Neuronal stem cell (in vitro differentiated cells): Measurements from ENCODE around the gene DAP3.
"Not testable (repeated sequence)": the region's sequence is repeated elsewhere in the genome, so short reads cannot be mapped to it uniquely, and the experiment has no call there.

Source experiments
- DNase-seq: peaks from one replicate; pipeline ENCODE4 v3.0.0-alpha.2; 2013; ENCODE audit warnings: low spot score
- H2AFZ ChIP-seq: one replicate; pipeline ENCODE4 v1.6.1; 2013; ENCODE audit warnings: mild to moderate bottlenecking, low read length, inconsistent platforms
- H2AK5ac ChIP-seq: 2 replicates; pipeline ENCODE4 v1.6.1; 2013; ENCODE audit warnings: low read depth, mild to moderate bottlenecking, inconsistent platforms, low read length, moderate library complexity, mixed read lengths
- H2BK120ac ChIP-seq: 2 replicates; pipeline ENCODE4 v1.6.1; 2013; ENCODE audit warnings: low read depth, mild to moderate bottlenecking, inconsistent platforms, low read length, moderate library complexity, mixed read lengths
- H2BK12ac ChIP-seq: one replicate; pipeline ENCODE4 v1.6.1; 2013; ENCODE audit warnings: low read length, inconsistent platforms
- H2BK15ac ChIP-seq: 2 replicates; pipeline ENCODE4 v1.6.1; 2013; ENCODE audit warnings: mild to moderate bottlenecking, low read length, inconsistent platforms, mixed read lengths
- H2BK5ac ChIP-seq: one replicate; pipeline ENCODE4 v1.6.1; 2013; ENCODE audit warnings: inconsistent platforms, mild to moderate bottlenecking, low read length, moderate library complexity
- H3K14ac ChIP-seq: one replicate; pipeline ENCODE4 v1.6.1; 2013; ENCODE audit warnings: low read length, inconsistent platforms
- H3K18ac ChIP-seq: 2 replicates; pipeline ENCODE4 v1.6.1; 2013; ENCODE audit warnings: low read length, inconsistent platforms
- H3K23ac ChIP-seq: 2 replicates; pipeline ENCODE4 v1.6.1; 2013; ENCODE audit warnings: low read depth, mild to moderate bottlenecking, mixed read lengths, low read length, inconsistent platforms; ENCODE audit not compliant: poor library complexity
- H3K27ac ChIP-seq: replicated peaks from 3 replicates; pipeline ENCODE4 v1.5.1; 2013; ENCODE audit warnings: low read length, inconsistent platforms
- H3K27me3 ChIP-seq, 3 experiments: 2 replicates each; pipeline ENCODE4 v1.6.1; 2013; ENCODE audit warnings: low read length in 3 of 3, mild to moderate bottlenecking in 2 of 3, inconsistent platforms in 1 of 3, low read depth in 1 of 3, mixed read lengths in 1 of 3, moderate library complexity in 1 of 3; ENCODE audit not compliant: control insufficient read depth in 3 of 3, insufficient read depth in 3 of 3
- H3K36me3 ChIP-seq, 2 donors: replicated peaks in 1 of 2; 2 replicates each; pipeline ENCODE4 v1.6.1; 2013; ENCODE audit warnings: low read length in 2 of 2; ENCODE audit not compliant: control insufficient read depth in 2 of 2, insufficient read depth in 2 of 2
- H3K4ac ChIP-seq: 2 replicates; pipeline ENCODE4 v1.6.1; 2013; ENCODE audit warnings: inconsistent platforms, mild to moderate bottlenecking, low read length, moderate library complexity
- H3K4me1 ChIP-seq, 2 donors: 1 replicate in 1 of 2; 2 replicates in 1 of 2; pipeline ENCODE4 v1.6.1; 2013; ENCODE audit warnings: low read length in 2 of 2, low read depth in 1 of 2; ENCODE audit not compliant: control insufficient read depth in 2 of 2, insufficient read depth in 1 of 2
- H3K4me2 ChIP-seq: one replicate; pipeline ENCODE4 v1.6.1; 2013; ENCODE audit warnings: mild to moderate bottlenecking, low read length, inconsistent platforms; ENCODE audit not compliant: insufficient read depth, poor library complexity, severe bottlenecking
- H3K4me3 ChIP-seq, 2 donors: 2 replicates each; pipeline ENCODE4 v1.5.1; 2013; ENCODE audit warnings: low read length in 2 of 2, mild to moderate bottlenecking in 2 of 2, inconsistent platforms in 1 of 2, moderate library complexity in 1 of 2
- H3K79me1 ChIP-seq: one replicate; pipeline ENCODE4 v1.6.1; 2013; ENCODE audit warnings: low read depth, mild to moderate bottlenecking, inconsistent platforms, low read length, moderate library complexity
- H3K9ac ChIP-seq: one replicate; pipeline ENCODE4 v1.6.1; 2013; ENCODE audit warnings: mild to moderate bottlenecking, low read depth, low read length, inconsistent platforms; ENCODE audit not compliant: poor library complexity
- H3K9me3 ChIP-seq, 2 donors: replicated peaks in 1 of 2; 2 replicates each; pipeline versions ENCODE3 to v1.6.1; 2013; ENCODE audit warnings: low read length in 2 of 2, mild to moderate bottlenecking in 2 of 2, inconsistent platforms in 1 of 2, low read depth in 1 of 2, mixed read lengths in 1 of 2, moderate library complexity in 1 of 2; ENCODE audit not compliant: control insufficient read depth in 2 of 2, insufficient read depth in 1 of 2
- H4K8ac ChIP-seq: one replicate; pipeline ENCODE4 v1.6.1; 2013; ENCODE audit warnings: low read depth, mild to moderate bottlenecking, inconsistent platforms, low read length, moderate library complexity
- H4K91ac ChIP-seq: one replicate; pipeline ENCODE4 v1.6.1; 2013; ENCODE audit warnings: low read length, low read depth, mild to moderate bottlenecking, inconsistent platforms; ENCODE audit not compliant: poor library complexity
- WGBS, 2 donors: extraction: QIAGEN DNeasy Blood & Tissue Kit; methylation state at CpG; one replicate each; pipeline ENCODE4 v1.1.7; 2013; ENCODE audit warnings: missing lambda C conversion rate in 2 of 2, mixed read lengths in 1 of 2; ENCODE audit not compliant: insufficient read length in 2 of 2, insufficient replicate concordance in 1 of 2; ENCODE audit errors: extremely low coverage in 2 of 2; 5-methylcytosine and 5-hydroxymethylcytosine counted together

Gene DAP3

GRCh38 chr1:155657463-155657862 lies 31.4 kb upstream of the DAP3 start:
- Histone ChIP-seq H2BK12ac (no peak overlapping the region), H2BK120ac (no peak overlapping the region), H3K79me1 (no peaks in the 10 kb centered on the region), H2AFZ (no peak overlapping the region), H3K4me2 (no peak overlapping the region), H3K23ac (no peak overlapping the region), H2BK5ac (no peak overlapping the region), H4K8ac (no peak overlapping the region), H3K4me3 (no peak overlapping the region), H3K4me1 (no peaks in the 10 kb centered on the region), H3K14ac (no peak overlapping the region), H3K27me3 (no peaks in the 10 kb centered on the region), H3K9ac (no peak overlapping the region), H2BK15ac (no peak overlapping the region), H3K36me3 (peaks cover 17 to 47% of the 10 kb centered on the region in 2 donors), H3K27ac (no peak overlapping the region), H3K9me3 (no peaks in the 10 kb centered on the region), H3K18ac (no peak overlapping the region), H2AK5ac (no peak overlapping the region), H4K91ac (no peak overlapping the region), H3K4ac (no peak overlapping the region)
- no peak for DNase-seq
- WGBS, 2 donors = no CpG with 5 or more reads among the region's 2 CpGs

- not testable (repeated sequence) for H3K4me3 ChIP-seq, H2BK120ac ChIP-seq, H3K18ac ChIP-seq, H3K27ac ChIP-seq, H4K8ac ChIP-seq, H3K4me1 ChIP-seq, H3K4ac ChIP-seq, H3K9ac ChIP-seq, H3K27me3 ChIP-seq, H3K79me1 ChIP-seq, H2BK12ac ChIP-seq, H2AK5ac ChIP-seq, H3K14ac ChIP-seq, DNase-seq, H3K4me2 ChIP-seq, H3K9me3 ChIP-seq, H2BK5ac ChIP-seq, H2AFZ ChIP-seq, H4K91ac ChIP-seq, H2BK15ac ChIP-seq, H3K23ac ChIP-seq
- no CpG with 5 or more reads among the region's 4 CpGs for WGBS, 2 donors
- peaks cover 21 to 83% of the 10 kb centered on the region in 2 donors for H3K36me3 ChIP-seq
These were observed 27.7 kb upstream of the DAP3 start for GRCh38 chr1:155661239-155661638.

- Histone ChIP-seq H3K9me3 (no peaks in the 10 kb centered on the region), H3K9ac (no peak overlapping the region), H3K36me3 (peaks cover 29 to 93% of the 10 kb centered on the region in 2 donors), H3K79me1 (no peaks in the 10 kb centered on the region), H2AK5ac (no peak overlapping the region), H2BK120ac (no peak overlapping the region), H2BK5ac (no peak overlapping the region), H2BK15ac (no peak overlapping the region), H3K4me1 (no peaks in the 10 kb centered on the region), H3K18ac (no peak overlapping the region), H3K27me3 (no peaks in the 10 kb centered on the region), H3K4me3 (no peak overlapping the region), H3K23ac (no peak overlapping the region), H3K4me2 (no peak overlapping the region), H2BK12ac (no peak overlapping the region), H3K14ac (no peak overlapping the region), H3K27ac (no peak overlapping the region), H4K91ac (no peak overlapping the region), H4K8ac (no peak overlapping the region), H2AFZ (no peak overlapping the region), H3K4ac (no peak overlapping the region)
- WGBS, 2 donors = no CpG with 5 or more reads among the region's 5 CpGs
- no peak for DNase-seq
These were observed 19.4 kb upstream of the DAP3 start for GRCh38 chr1:155669233-155670162.

DNA sequence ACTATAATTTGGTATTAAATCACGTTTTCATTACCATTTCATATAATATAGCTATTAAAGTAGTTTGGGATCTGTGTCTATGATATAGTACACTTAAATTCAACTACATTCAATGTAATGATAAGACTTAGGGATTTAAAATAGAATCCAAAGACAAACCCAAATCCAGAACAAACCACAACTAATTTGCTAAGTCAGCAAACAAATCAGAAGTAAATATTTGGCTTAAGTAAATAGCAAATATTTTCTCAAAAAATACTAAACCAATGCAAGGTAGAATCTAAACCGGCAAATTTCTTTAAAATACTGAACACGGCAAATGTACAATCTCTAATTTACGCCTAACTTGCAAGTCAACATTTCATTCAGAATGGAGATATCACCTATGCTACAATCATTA lies 17.1 kb upstream of the DAP3 start:
- no peak overlapping the region for H3K4me3 ChIP-seq
- H2AK5ac ChIP-seq = no peak overlapping the region
- no peak overlapping the region for H3K23ac ChIP-seq
- H3K4me2 ChIP-seq = no peak overlapping the region
- DNase-seq = no peak
- no peak overlapping the region for H4K8ac ChIP-seq
- H3K9me3 ChIP-seq = no peaks in the 10 kb centered on the region
- H2BK12ac ChIP-seq = no peak overlapping the region
- no peak overlapping the region for H2BK120ac ChIP-seq
- no peak overlapping the region for H4K91ac ChIP-seq
- H2BK15ac ChIP-seq = no peak overlapping the region
- H2BK5ac ChIP-seq = no peak overlapping the region
- WGBS, 2 donors = no CpG with 5 or more reads among the region's 4 CpGs
- H3K4me1 ChIP-seq = no peaks in the 10 kb centered on the region
- no peaks in the 10 kb centered on the region for H3K27me3 ChIP-seq
- H3K9ac ChIP-seq = no peak overlapping the region
- peaks cover 29 to 94% of the 10 kb centered on the region in 2 donors for H3K36me3 ChIP-seq
- no peak overlapping the region for H3K14ac ChIP-seq
- H3K27ac ChIP-seq = no peak overlapping the region
- H3K79me1 ChIP-seq = no peaks in the 10 kb centered on the region
- H3K4ac ChIP-seq = no peak overlapping the region
- H3K18ac ChIP-seq = no peak overlapping the region
- H2AFZ ChIP-seq = no peak overlapping the region
